Liver (tissue), 3 donors: Measurements from ENCODE around the gene PDILT.

ENCODE experiments used
- CTCF ChIP-seq: fragments of 150-350 bp; IDR thresholded peaks from 2 replicates; pipeline ENCODE4 v1.5.1; 2017; ENCODE audit warnings: improper control_type of control experiment, low read depth, low read length; ENCODE audit not compliant: missing input control
- SP1 ChIP-seq: IDR thresholded peaks from 2 replicates; pipeline ENCODE4 v1.6.1; 2018; ENCODE audit warnings: antibody characterized with exemption, mild to moderate bottlenecking
- donor health status: healthy.
- donor health status: healthy.

GRCh38 chr16:20353379-20353778 lies 51.2 kb downstream of the PDILT start:
- TF ChIP-seq CTCF (no peak), SP1 (no peak)
